ENCODE measurements around the gene HCST. TPM values are rescaled to one million over a fixed set of nuclear protein-coding genes. Genes with fewer than 3 reads are reported as not detected.

The HCST gene
- total and polyA plus RNA-seq, 2 donors from 2014 or later = 10.6 to 16.7 TPM

DNA sequence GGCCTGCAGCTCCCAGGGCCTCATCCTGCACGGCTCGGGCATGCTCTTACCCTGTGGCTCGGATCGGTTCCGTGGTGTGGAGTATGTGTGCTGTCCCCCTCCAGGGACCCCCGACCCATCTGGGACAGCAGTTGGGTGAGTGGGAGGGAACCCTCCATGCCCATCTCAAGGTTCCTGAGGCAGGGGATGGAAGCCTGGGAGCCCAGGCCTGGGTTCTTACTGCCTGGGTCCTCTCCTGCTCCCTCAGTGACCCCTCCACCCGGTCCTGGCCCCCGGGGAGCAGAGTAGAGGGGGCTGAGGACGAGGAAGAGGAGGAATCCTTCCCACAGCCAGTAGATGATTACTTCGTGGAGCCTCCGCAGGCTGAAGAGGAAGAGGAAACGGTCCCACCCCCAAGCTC lies 30.7 kb upstream of the HCST start:
- Histone ChIP-seq H3K9ac (ENCODE audit: low read length in 3 of 3) (no peak overlapping the region), H3K27me3 (ENCODE audit: control insufficient read depth, insufficient read depth, low read length) (no peaks in the 10 kb centered on the region), H3K9me3 (ENCODE audit: control insufficient read depth in 2 of 3, insufficient read depth in 1 of 3, low read length in 3 of 3) (no peaks in the 10 kb centered on the region), H3K4me1 (ENCODE audit: control insufficient read depth in 2 of 3, insufficient read depth in 2 of 3, low read depth in 1 of 3, low read length in 3 of 3) (peaks cover 0 to 6% (median 0%) of the 10 kb centered on the region in 3 donors), H3K4me3 (ENCODE audit: low read length in 3 of 3) (no peak overlapping the region), H3K36me3 (ENCODE audit: control insufficient read depth in 2 of 3, insufficient read depth in 3 of 3, low read length in 3 of 3) (no peaks in the 10 kb centered on the region), H3K27ac (ENCODE audit: low read depth in 2 of 2, low read length in 2 of 2) (no peak overlapping the region)
- FAIRE-seq (no peak), DNase-seq (no peak)
- TF ChIP-seq CTCF (IDR thresholded peaks at IDR 0.05; ENCODE audit: borderline replicate concordance, extremely low read depth, insufficient read depth) = no peak
- intact Hi-C loops (cut with DNase I) = no loop called here

DNA sequence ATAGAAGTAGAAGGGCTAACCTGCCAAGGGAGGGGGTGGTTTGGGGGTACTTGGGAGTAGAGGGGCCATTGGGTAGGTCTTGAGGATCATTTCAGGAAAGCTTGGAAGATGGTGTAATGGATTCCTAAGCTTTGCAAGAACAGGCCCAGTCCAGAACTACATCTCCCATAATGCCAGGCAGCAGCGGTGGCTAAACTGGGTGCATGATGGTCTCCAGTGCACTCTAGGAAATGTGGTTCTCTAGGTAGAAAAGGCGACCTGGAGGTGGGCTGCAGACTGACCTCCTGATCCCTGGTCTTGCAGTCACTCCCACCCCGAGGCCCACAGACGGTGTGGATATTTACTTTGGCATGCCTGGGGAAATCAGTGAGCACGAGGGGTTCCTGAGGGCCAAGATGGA lies 30.1 kb upstream of the HCST start:
- intact Hi-C loops (cut with DNase I) = no loop called here
- Histone ChIP-seq H3K9ac (ENCODE audit: low read length in 3 of 3) (no peak overlapping the region), H3K9me3 (ENCODE audit: control insufficient read depth in 2 of 3, insufficient read depth in 1 of 3, low read length in 3 of 3) (no peaks in the 10 kb centered on the region), H3K27me3 (ENCODE audit: control insufficient read depth, insufficient read depth, low read length) (no peaks in the 10 kb centered on the region), H3K4me3 (ENCODE audit: low read length in 3 of 3) (no peak overlapping the region), H3K27ac (ENCODE audit: low read depth in 2 of 2, low read length in 2 of 2) (no peak overlapping the region), H3K36me3 (ENCODE audit: control insufficient read depth in 2 of 3, insufficient read depth in 3 of 3, low read length in 3 of 3) (no peaks in the 10 kb centered on the region), H3K4me1 (ENCODE audit: control insufficient read depth in 2 of 3, insufficient read depth in 2 of 3, low read depth in 1 of 3, low read length in 3 of 3) (peaks cover 0 to 6% (median 0%) of the 10 kb centered on the region in 3 donors)
- no peak for TF ChIP-seq CTCF (IDR thresholded peaks at IDR 0.05; ENCODE audit: borderline replicate concordance, extremely low read depth, insufficient read depth)
- FAIRE-seq = no peak
- no peak for DNase-seq

DNA sequence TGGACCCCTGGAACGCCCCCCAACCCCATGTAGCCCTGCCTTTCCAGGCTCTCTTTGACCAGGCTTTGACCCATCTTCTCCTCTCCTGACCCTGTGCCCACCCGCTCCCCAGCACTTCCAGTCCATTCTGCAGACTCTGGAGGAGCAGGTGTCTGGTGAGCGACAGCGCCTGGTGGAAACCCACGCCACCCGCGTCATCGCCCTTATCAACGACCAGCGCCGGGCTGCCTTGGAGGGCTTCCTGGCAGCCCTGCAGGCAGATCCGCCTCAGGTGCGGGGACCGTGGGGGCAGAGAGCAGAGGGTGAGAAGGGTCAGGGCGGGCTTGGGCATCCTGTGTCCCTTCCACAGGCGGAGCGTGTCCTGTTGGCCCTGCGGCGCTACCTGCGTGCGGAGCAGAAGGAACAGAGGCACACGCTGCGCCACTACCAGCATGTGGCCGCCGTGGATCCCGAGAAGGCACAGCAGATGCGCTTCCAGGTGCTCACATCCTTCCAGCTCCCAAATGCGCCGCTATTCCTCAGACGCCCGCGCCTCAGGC lies 27.9 kb upstream of the HCST start:
- FAIRE-seq = no peak
- no peaks in the 10 kb centered on the region for H3K9me3 ChIP-seq (ENCODE audit: control insufficient read depth in 2 of 3, insufficient read depth in 1 of 3, low read length in 3 of 3)
- H3K4me3 ChIP-seq (ENCODE audit: low read length in 3 of 3) = no peak overlapping the region
- no peaks in the 10 kb centered on the region for H3K27me3 ChIP-seq (ENCODE audit: control insufficient read depth, insufficient read depth, low read length)
- intact Hi-C loops (cut with DNase I) = no loop called here
- TF ChIP-seq CTCF (IDR thresholded peaks at IDR 0.05; ENCODE audit: borderline replicate concordance, extremely low read depth, insufficient read depth) = no peak
- peaks cover 0 to 4% (median 0%) of the 10 kb centered on the region in 3 donors for H3K4me1 ChIP-seq (ENCODE audit: control insufficient read depth in 2 of 3, insufficient read depth in 2 of 3, low read depth in 1 of 3, low read length in 3 of 3)
- no peak for DNase-seq
- no peak overlapping the region for H3K9ac ChIP-seq (ENCODE audit: low read length in 3 of 3)
- H3K27ac ChIP-seq (ENCODE audit: low read depth in 2 of 2, low read length in 2 of 2) = no peak overlapping the region
- no peaks in the 10 kb centered on the region for H3K36me3 ChIP-seq (ENCODE audit: control insufficient read depth in 2 of 3, insufficient read depth in 3 of 3, low read length in 3 of 3)

- Histone ChIP-seq H3K9ac (ENCODE audit: low read length in 3 of 3) (no peak overlapping the region), H3K4me3 (ENCODE audit: low read length in 3 of 3) (no peak overlapping the region), H3K4me1 (ENCODE audit: control insufficient read depth in 2 of 3, insufficient read depth in 2 of 3, low read depth in 1 of 3, low read length in 3 of 3) (no peaks in the 10 kb centered on the region), H3K27me3 (ENCODE audit: control insufficient read depth, insufficient read depth, low read length) (no peaks in the 10 kb centered on the region), H3K9me3 (ENCODE audit: control insufficient read depth in 2 of 3, insufficient read depth in 1 of 3, low read length in 3 of 3) (no peaks in the 10 kb centered on the region), H3K36me3 (ENCODE audit: control insufficient read depth in 2 of 3, insufficient read depth in 3 of 3, low read length in 3 of 3) (no peaks in the 10 kb centered on the region), H3K27ac (ENCODE audit: low read depth in 2 of 2, low read length in 2 of 2) (no peak overlapping the region)
- intact Hi-C loops (cut with DNase I) = no loop called here
- FAIRE-seq (no peak), DNase-seq (no peak)
- no peak for TF ChIP-seq CTCF (IDR thresholded peaks at IDR 0.05; ENCODE audit: borderline replicate concordance, extremely low read depth, insufficient read depth)
These were observed 23.3 kb upstream of the HCST start for GRCh38 chr19:35879068-35879467.

Measured in kidney (tissue), 14 donors.